Occipital lobe (tissue), 2 donors: ENCODE measurements around the gene PAK1IP1. TPM values are rescaled to one million over a fixed set of nuclear protein-coding genes. Genes with fewer than 3 reads are reported as not detected.
A peak's percentile ranks its signal among the peaks of the same experiment; 100 is the strongest.
"Not testable (repeated sequence)": the region's sequence is repeated elsewhere in the genome, so short reads cannot be mapped to it uniquely, and the experiment has no call there.

Experiments used
- DNase-seq: peaks from one replicate; lab custom pipeline; 2025; lab: John Stamatoyannopoulos, UW
- total RNA-seq: library from RNA; depleted of rRNA; stranded (reverse); fragments of >200 nt; gene quantifications from one replicate; pipeline ENCODE4 v1.2.3, GENCODE V29; 2014

PAK1IP1 gene
- total RNA-seq, result 22.1 TPM

- DNase-seq, result peak; percentile 90
These were observed at the start of gene PAK1IP1, which contains the start of gene C6orf52 for GRCh38 chr6:10694302-10695085. Gene PAK1IP1 (plus strand): TSS chr6:10694972. CDS start chr6:10694986, 14 bp downstream. Gene C6orf52 (minus strand): TSS chr6:10694616. CDS start chr6:10687550, 7,066 bp downstream.

GRCh38 chr6:10655508-10656055 lies 39.2 kb upstream of the PAK1IP1 start:
- DNase-seq, result no peak

GRCh38 chr6:10658910-10659698 lies 35.7 kb upstream of the PAK1IP1 start:
- no peak for DNase-seq

- DNase-seq, result no peak
These were observed 34.9 kb upstream of the PAK1IP1 start for GRCh38 chr6:10659699-10660348.

- DNase-seq, result not testable (repeated sequence)
These were observed 34.2 kb upstream of the PAK1IP1 start for GRCh38 chr6:10660431-10661191.

- no peak for DNase-seq
These were observed 32.6 kb upstream of the PAK1IP1 start for GRCh38 chr6:10662207-10662606.

GRCh38 chr6:10662742-10663141 lies 32.0 kb upstream of the PAK1IP1 start:
- no peak for DNase-seq

- DNase-seq, result not testable (repeated sequence)
These were observed 29.2 kb upstream of the PAK1IP1 start for GRCh38 chr6:10665595-10665994.

GRCh38 chr6:10668126-10668917 lies 26.4 kb upstream of the PAK1IP1 start:
- DNase-seq, result no peak

GRCh38 chr6:10676403-10676802 lies 18.4 kb upstream of the PAK1IP1 start:
- no peak for DNase-seq

GRCh38 chr6:10678456-10678855 lies 16.3 kb upstream of the PAK1IP1 start:
- no peak for DNase-seq

- DNase-seq, result no peak
These were observed 13.0 kb upstream of the PAK1IP1 start for GRCh38 chr6:10681795-10682194.

- DNase-seq, result no peak
These were observed 12.3 kb upstream of the PAK1IP1 start for GRCh38 chr6:10682355-10682988.

GRCh38 chr6:10684618-10685017 lies 10.2 kb upstream of the PAK1IP1 start:
- DNase-seq, result no peak

GRCh38 chr6:10685092-10685915 lies 9.5 kb upstream of the PAK1IP1 start:
- no peak for DNase-seq

- DNase-seq, result no peak
These were observed 7.9 kb upstream of the PAK1IP1 start for GRCh38 chr6:10686901-10687300.

- no peak for DNase-seq
These were observed 7.2 kb upstream of the PAK1IP1 start for GRCh38 chr6:10687582-10687981.

GRCh38 chr6:10690651-10691445 lies 3.9 kb upstream of the PAK1IP1 start:
- no peak for DNase-seq
